ENCODE data around the gene CNNM3.

CNNM3 gene

GRCh38 chr2:96813656-96814055, 2.4 kb upstream of the CNNM3 start:
- in situ Hi-C loops (cut with MboI; ENCODE audit: low pct_unique_long_range_greater_than_20kb, low sequenced_read_pairs): no loop called here
- DNase-seq: no peak

- in situ Hi-C loops (cut with MboI; ENCODE audit: low pct_unique_long_range_greater_than_20kb, low sequenced_read_pairs): no loop called here
- peak; percentile 56 for DNase-seq
These were observed 542 bp upstream of the CNNM3 start for GRCh38 chr2:96815326-96816126.

GRCh38 chr2:96816836-96817702, 1.0 kb downstream of the CNNM3 start:
- in situ Hi-C loops (cut with MboI; ENCODE audit: low pct_unique_long_range_greater_than_20kb, low sequenced_read_pairs): no loop called here
- peak; percentile 30 for DNase-seq

- no peak for DNase-seq
- in situ Hi-C loops (cut with MboI; ENCODE audit: low pct_unique_long_range_greater_than_20kb, low sequenced_read_pairs): no loop called here
These were observed 1.8 kb downstream of the CNNM3 start for GRCh38 chr2:96817882-96818281.

- no peak for DNase-seq
- in situ Hi-C loops (cut with MboI; ENCODE audit: low pct_unique_long_range_greater_than_20kb, low sequenced_read_pairs): no loop called here
These were observed 3.2 kb downstream of the CNNM3 start for GRCh38 chr2:96819128-96819875.

- in situ Hi-C loops (cut with MboI; ENCODE audit: low pct_unique_long_range_greater_than_20kb, low sequenced_read_pairs): no loop called here
- no peak for DNase-seq
These were observed 3.9 kb downstream of the CNNM3 start for GRCh38 chr2:96819876-96820511.

- in situ Hi-C loops (cut with MboI; ENCODE audit: low pct_unique_long_range_greater_than_20kb, low sequenced_read_pairs): no loop called here
- no peak for DNase-seq
These were observed 5.1 kb downstream of the CNNM3 start for GRCh38 chr2:96821113-96821675.

GRCh38 chr2:96822786-96823185, 6.7 kb downstream of the CNNM3 start:
- in situ Hi-C loops (cut with MboI; ENCODE audit: low pct_unique_long_range_greater_than_20kb, low sequenced_read_pairs): no loop called here
- no peak for DNase-seq

GRCh38 chr2:96823198-96823597, 7.1 kb downstream of the CNNM3 start:
- in situ Hi-C loops (cut with MboI; ENCODE audit: low pct_unique_long_range_greater_than_20kb, low sequenced_read_pairs): no loop called here
- no peak for DNase-seq

GRCh38 chr2:96824079-96824870, 8.2 kb downstream of the CNNM3 start:
- in situ Hi-C loops (cut with MboI; ENCODE audit: low pct_unique_long_range_greater_than_20kb, low sequenced_read_pairs): no loop called here
- no peak for DNase-seq

- in situ Hi-C loops (cut with MboI; ENCODE audit: low pct_unique_long_range_greater_than_20kb, low sequenced_read_pairs): no loop called here
- DNase-seq: no peak
These were observed 9.0 kb downstream of the CNNM3 start for GRCh38 chr2:96825057-96825456.

GRCh38 chr2:96826546-96827278, 10.6 kb downstream of the CNNM3 start:
- DNase-seq: no peak
- in situ Hi-C loops (cut with MboI; ENCODE audit: low pct_unique_long_range_greater_than_20kb, low sequenced_read_pairs): no loop called here

- DNase-seq: no peak
- in situ Hi-C loops (cut with MboI; ENCODE audit: low pct_unique_long_range_greater_than_20kb, low sequenced_read_pairs): no loop called here
These were observed 12.4 kb downstream of the CNNM3 start for GRCh38 chr2:96828436-96828835.

GRCh38 chr2:96828874-96829273, 12.8 kb downstream of the CNNM3 start:
- in situ Hi-C loops (cut with MboI; ENCODE audit: low pct_unique_long_range_greater_than_20kb, low sequenced_read_pairs): no loop called here
- DNase-seq: no peak

- in situ Hi-C loops (cut with MboI; ENCODE audit: low pct_unique_long_range_greater_than_20kb, low sequenced_read_pairs): no loop called here
- no peak for DNase-seq
These were observed 14.0 kb downstream of the CNNM3 start for GRCh38 chr2:96830044-96830562.

- in situ Hi-C loops (cut with MboI; ENCODE audit: low pct_unique_long_range_greater_than_20kb, low sequenced_read_pairs): no loop called here
- no peak for DNase-seq
These were observed 15.6 kb downstream of the CNNM3 start for GRCh38 chr2:96831679-96832078.

GRCh38 chr2:96832408-96832753, 16.3 kb downstream of the CNNM3 start:
- DNase-seq: no peak
- in situ Hi-C loops (cut with MboI; ENCODE audit: low pct_unique_long_range_greater_than_20kb, low sequenced_read_pairs): no loop called here
